Spleen (tissue), 11 donors: ENCODE data around the gene SMIM36. TPM values are rescaled to one million over a fixed set of nuclear protein-coding genes. Genes with fewer than 3 reads are reported as not detected.
"Not testable (repeated sequence)": the region's sequence is repeated elsewhere in the genome, so short reads cannot be mapped to it uniquely, and the experiment has no call there.

Experiments used
- DNase-seq: peaks from one replicate; pipeline ENCODE4 v3.0.0-alpha.2; 2020
- H3K27ac ChIP-seq, 8 donors: fragments of 200-600 bp; sonication (generic) in 7 of 8; 1 replicate in 4 of 8; 2 replicates in 4 of 8; pipeline versions ENCODE4 v1.5.0 to v1.8.0; 2016 to 2021; ENCODE audit warnings: inconsistent platforms in 4 of 8, mild to moderate bottlenecking in 4 of 8, moderate library complexity in 1 of 8
- H3K27me3 ChIP-seq, 7 donors: fragments of 200-600 bp; sonication (generic) in 6 of 7; replicated peaks in 1 of 7; 1 replicate in 4 of 7; 2 replicates in 3 of 7; pipeline versions ENCODE4 v1.5.0 to v1.8.0; 2016 to 2021; ENCODE audit warnings: inconsistent platforms in 3 of 7, mild to moderate bottlenecking in 1 of 7
- H3K36me3 ChIP-seq, 6 donors: fragments of 200-600 bp; sonication (generic) in 5 of 6; 1 replicate in 4 of 6; 2 replicates in 2 of 6; pipeline versions ENCODE4 v1.5.0 to v1.8.0; 2016 to 2021; ENCODE audit warnings: inconsistent platforms in 2 of 6
- H3K4me1 ChIP-seq, 6 donors: fragments of 200-600 bp; sonication (generic) in 5 of 6; 1 replicate in 3 of 6; 2 replicates in 3 of 6; pipeline versions ENCODE4 v1.5.0 to v1.8.0; 2016 to 2021; ENCODE audit warnings: inconsistent platforms in 3 of 6
- H3K4me3 ChIP-seq, 8 donors: fragments of 200-600 bp; sonication (generic) in 7 of 8; 1 replicate in 4 of 8; 2 replicates in 4 of 8; pipeline versions ENCODE4 v1.5.0 to v1.8.0; 2016 to 2021; ENCODE audit warnings: inconsistent platforms in 4 of 8, mild to moderate bottlenecking in 4 of 8, moderate library complexity in 2 of 8
- H3K9me3 ChIP-seq, 8 donors: fragments of 200-600 bp; sonication (generic) in 7 of 8; 1 replicate in 4 of 8; 2 replicates in 4 of 8; pipeline versions ENCODE4 v1.5.0 to v1.8.0; 2016 to 2021; ENCODE audit warnings: inconsistent platforms in 4 of 8
- POLR2A ChIP-seq, 3 donors: fragments of 450-650 bp; IDR thresholded peaks; one replicate each; pipeline ENCODE4 v1.5.1; 2017; ENCODE audit warnings: antibody characterized with exemption in 3 of 3, mild to moderate bottlenecking in 1 of 3
- POLR2AphosphoS5 ChIP-seq, 3 donors: sonication (generic); formaldehyde crosslinking; IDR thresholded peaks; one replicate each; pipeline ENCODE4 v1.5.1; 2017; ENCODE audit warnings: antibody characterized with exemption in 3 of 3
- WGBS, 5 donors: extraction: QIAGEN DNeasy Blood & Tissue Kit in 3 of 5; methylation state at CpG; one replicate each; pipeline versions ENCODE4 v1.1.5 to v1.1.7; 2013 to 2018; 5-methylcytosine and 5-hydroxymethylcytosine counted together
- intact Hi-C: fragments of 100-400 bp; cut with DNase I; formaldehyde crosslinking; loops from one replicate; pipeline ENCODE4 v1.15.0; 2023; ENCODE audit warnings: low total_unique reads
- polyA plus RNA-seq, 3 donors: library from polyadenylated mRNA; stranded (reverse); fragments of 200-250 nt; gene quantifications; one replicate each; pipeline ENCODE4 v1.2.1, GENCODE V29; 2013
- small RNA-seq, 4 donors: library from RNA; depleted of rRNA; stranded (forward); fragments of <200 nt; gene quantifications; one replicate each; pipeline ENCODE3, GENCODE V24; 2016
- total RNA-seq, 7 donors: library from RNA; depleted of rRNA in 3 of 7; stranded (reverse); fragments of >200 nt in 3 of 7; fragmentation: NEBNext Ultra II Directional in 4 of 7; extraction: Animal tissue kit (Norgen Biotek cat#: 25700) in 4 of 7; gene quantifications; one replicate each; pipeline versions ENCODE4 v1.1.0 to v1.2.1, GENCODE V29; 2016 to 2021
- TF ChIP-seq, protein P1 (sequence below), 11 experiments: fragments of 200-600 bp in 7 of 11; fragments of 450-650 bp in 4 of 11; sonication (generic) in 4 of 11; IDR thresholded peaks in 8 of 11; conservative IDR thresholded peaks in 3 of 11; 1 replicate in 7 of 11; 2 replicates in 4 of 11; pipeline versions ENCODE4 v1.4.0 to v1.8.0; 2016 to 2021; ENCODE audit warnings: antibody characterized with exemption in 11 of 11, inconsistent platforms in 4 of 11, mild to moderate bottlenecking in 1 of 11
- donor health status: healthy with polysubstance abuse.
- donor health status: DM: no; HTN: no; CAD: no; lungs with moderate emphysema.
- donor health status: DM: no; HTN: no; CAD: no.
- donor health status: Bipolar disorder and iron deficiency.
- donor health status: healthy.
- donor health status: DM: no; HTN: no; CAD: no.
- donor health status: DM: yes; HTN: yes; CAD: no.

SMIM36 gene
- total and polyA plus RNA-seq, 10 donors = not detected

DNA sequence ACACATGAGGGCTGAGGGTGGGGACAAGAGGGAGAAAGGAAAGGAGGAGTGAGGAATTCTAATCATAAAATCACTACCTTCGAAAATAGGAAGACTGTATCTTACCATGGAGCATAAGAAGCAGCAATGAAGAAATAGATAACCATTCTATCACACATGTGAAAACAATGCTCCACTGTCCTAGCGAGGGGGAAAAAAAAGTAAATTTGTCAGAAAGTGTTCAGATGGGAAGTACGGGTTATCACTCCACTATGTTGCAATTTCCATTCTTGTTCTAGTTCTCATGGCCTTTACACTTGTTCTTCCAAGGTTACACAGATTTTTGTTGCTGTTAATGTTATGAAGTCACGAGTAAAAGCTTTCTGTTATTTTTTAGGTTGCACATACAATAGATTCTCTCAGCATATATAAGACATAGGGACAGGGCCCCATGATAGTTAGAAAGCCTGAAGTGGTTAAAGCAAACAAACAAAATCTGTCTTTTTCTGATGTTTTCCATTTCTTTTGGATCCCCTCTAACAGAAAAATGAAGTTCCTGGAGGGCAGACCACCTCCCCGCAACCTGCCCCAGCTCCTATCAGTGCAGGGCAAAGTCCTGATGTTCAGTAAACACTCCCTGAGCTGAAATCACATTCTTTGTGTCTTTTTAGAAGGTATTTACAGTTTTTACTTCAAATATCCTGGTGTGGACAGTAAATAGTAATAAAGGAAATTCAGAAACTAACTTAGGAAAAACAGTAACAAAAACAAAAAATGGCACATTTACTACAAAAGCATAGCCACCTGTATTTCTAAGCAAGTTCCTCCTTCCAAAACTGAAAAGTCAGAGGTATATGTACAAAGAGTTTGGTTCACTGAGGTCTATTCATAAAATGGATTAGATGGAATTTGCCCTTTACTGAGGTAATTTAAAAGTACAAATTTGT, 103.3 kb downstream of the SMIM36 start:
- Histone ChIP-seq H3K36me3 (peaks cover 5 to 100% (median 78%) of the 10 kb centered on the region in 6 donors), H3K27me3 (no peaks in the 10 kb centered on the region), H3K9me3 (no peaks in the 10 kb centered on the region), H3K4me3 (no peak overlapping the region), H3K27ac (peak overlapping the region in 4 of 8 donors; percentile 39 to 61 (median 49)), H3K4me1 (peaks cover 0 to 12% (median 7%) of the 10 kb centered on the region in 6 donors)
- no peak for DNase-seq
- TF ChIP-seq, protein P1, sequence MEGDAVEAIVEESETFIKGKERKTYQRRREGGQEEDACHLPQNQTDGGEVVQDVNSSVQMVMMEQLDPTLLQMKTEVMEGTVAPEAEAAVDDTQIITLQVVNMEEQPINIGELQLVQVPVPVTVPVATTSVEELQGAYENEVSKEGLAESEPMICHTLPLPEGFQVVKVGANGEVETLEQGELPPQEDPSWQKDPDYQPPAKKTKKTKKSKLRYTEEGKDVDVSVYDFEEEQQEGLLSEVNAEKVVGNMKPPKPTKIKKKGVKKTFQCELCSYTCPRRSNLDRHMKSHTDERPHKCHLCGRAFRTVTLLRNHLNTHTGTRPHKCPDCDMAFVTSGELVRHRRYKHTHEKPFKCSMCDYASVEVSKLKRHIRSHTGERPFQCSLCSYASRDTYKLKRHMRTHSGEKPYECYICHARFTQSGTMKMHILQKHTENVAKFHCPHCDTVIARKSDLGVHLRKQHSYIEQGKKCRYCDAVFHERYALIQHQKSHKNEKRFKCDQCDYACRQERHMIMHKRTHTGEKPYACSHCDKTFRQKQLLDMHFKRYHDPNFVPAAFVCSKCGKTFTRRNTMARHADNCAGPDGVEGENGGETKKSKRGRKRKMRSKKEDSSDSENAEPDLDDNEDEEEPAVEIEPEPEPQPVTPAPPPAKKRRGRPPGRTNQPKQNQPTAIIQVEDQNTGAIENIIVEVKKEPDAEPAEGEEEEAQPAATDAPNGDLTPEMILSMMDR (IDR thresholded peaks at IDR 0.05 in 8 of 11, conservative IDR thresholded peaks at IDR 0.05 in 3 of 11) = no peak
- TF ChIP-seq POLR2AphosphoS5 (IDR thresholded peaks at IDR 0.05) (no peak), POLR2A (IDR thresholded peaks at IDR 0.05) (no peak)
- WGBS, 5 donors = 58 to 77% (median 61%) methylated on average over 5 of the region's 5 CpGs
- intact Hi-C loops = no loop called here

DNA sequence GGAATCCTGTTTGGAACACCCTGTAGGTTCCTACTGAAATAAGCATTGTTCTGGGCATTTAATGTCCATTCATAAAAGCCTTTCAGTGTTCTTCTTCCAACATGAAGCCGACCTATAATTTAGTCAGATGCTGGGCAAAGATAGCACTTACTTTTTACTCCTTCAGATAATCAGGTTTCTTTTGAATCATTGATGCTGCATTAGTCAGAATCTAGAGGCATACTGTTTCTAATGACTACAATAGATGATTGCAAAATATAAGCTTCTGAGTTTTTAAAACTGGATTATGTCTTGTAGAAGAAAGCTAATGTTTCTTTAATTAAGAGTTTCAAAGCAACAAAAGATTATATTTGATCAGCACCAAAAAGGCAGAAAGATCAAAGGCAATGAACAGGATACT, 105.7 kb downstream of the SMIM36 start:
- Histone ChIP-seq H3K9me3 (no peaks in the 10 kb centered on the region), H3K4me1 (peaks cover 0 to 12% (median 7%) of the 10 kb centered on the region in 6 donors), H3K27ac (no peak overlapping the region), H3K4me3 (no peak overlapping the region), H3K27me3 (no peaks in the 10 kb centered on the region), H3K36me3 (peaks cover 10 to 100% (median 80%) of the 10 kb centered on the region in 6 donors)
- 95 to 100% (median 96%) methylated on average over 1 of the region's 1 CpG for WGBS, 5 donors
- intact Hi-C loops = no loop called here
- TF ChIP-seq POLR2A (IDR thresholded peaks at IDR 0.05) = no peak
- TF ChIP-seq, protein P1 (IDR thresholded peaks at IDR 0.05 in 8 of 11, conservative IDR thresholded peaks at IDR 0.05 in 3 of 11) = no peak
- TF ChIP-seq POLR2AphosphoS5 (IDR thresholded peaks at IDR 0.05) = no peak
- DNase-seq = no peak

DNA sequence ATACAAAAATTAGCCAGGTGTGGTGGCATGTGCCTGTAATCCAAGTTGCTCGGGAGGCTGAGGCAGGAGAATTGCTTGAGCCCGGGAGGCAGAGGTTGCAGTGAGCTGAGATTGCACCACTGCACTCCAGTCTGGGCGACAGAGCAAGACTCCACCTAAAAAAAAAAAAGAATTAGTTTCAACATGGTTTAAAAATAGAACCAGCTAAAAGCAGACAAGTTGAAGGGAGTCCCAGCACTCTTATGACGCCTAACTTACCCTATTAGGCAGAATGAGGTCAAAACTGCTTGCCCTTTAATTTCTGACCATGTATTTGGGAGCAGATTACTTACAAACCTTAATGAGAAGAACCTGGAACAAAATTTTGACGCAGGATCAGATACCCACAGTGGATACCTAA, 107.1 kb downstream of the SMIM36 start:
- H3K4me3 ChIP-seq, H3K9me3 ChIP-seq, H3K27me3 ChIP-seq, intact Hi-C loops, DNase-seq, H3K27ac ChIP-seq: not testable (repeated sequence)
- WGBS, 5 donors = 72 to 92% (median 87%) methylated on average over 5 of the region's 5 CpGs
- Histone ChIP-seq H3K4me1 (peaks cover 0 to 12% (median 7%) of the 10 kb centered on the region in 6 donors), H3K36me3 (peaks cover 8 to 100% (median 70%) of the 10 kb centered on the region in 6 donors)

DNA sequence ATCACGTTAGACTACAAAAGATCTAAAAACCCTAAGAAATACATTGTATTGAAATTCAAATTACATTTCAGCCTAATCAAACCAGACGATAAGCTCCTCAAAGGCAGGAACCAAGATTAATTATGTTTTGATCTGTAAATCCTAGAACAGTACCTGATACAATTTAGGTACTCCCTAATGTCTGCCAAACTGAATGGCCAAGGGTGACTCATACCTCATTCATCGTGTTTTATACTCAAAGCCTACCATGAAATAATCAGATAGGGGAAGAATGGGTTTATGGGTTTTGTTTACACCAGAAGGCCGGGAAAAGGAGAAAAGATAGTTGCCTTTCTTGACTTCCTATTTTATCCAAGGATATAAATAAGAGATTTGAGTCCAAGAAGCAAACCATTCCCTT, 108.9 kb downstream of the SMIM36 start:
- no peak overlapping the region for H3K27ac ChIP-seq
- DNase-seq = no peak
- H3K9me3 ChIP-seq = no peaks in the 10 kb centered on the region
- intact Hi-C loops = no loop called here
- H3K36me3 ChIP-seq = peaks cover 8 to 100% (median 62%) of the 10 kb centered on the region in 6 donors
- no peak overlapping the region for H3K4me3 ChIP-seq
- H3K27me3 ChIP-seq = no peaks in the 10 kb centered on the region
- H3K4me1 ChIP-seq = peaks cover 0 to 2% (median 1%) of the 10 kb centered on the region in 6 donors
- no peak for TF ChIP-seq POLR2AphosphoS5 (IDR thresholded peaks at IDR 0.05)
- TF ChIP-seq POLR2A (IDR thresholded peaks at IDR 0.05) = no peak
- TF ChIP-seq, protein P1 (IDR thresholded peaks at IDR 0.05 in 8 of 11, conservative IDR thresholded peaks at IDR 0.05 in 3 of 11) = no peak
- 93 to 98% (median 96%) methylated on average over 4 of the region's 4 CpGs for WGBS, 5 donors

Small RNAs within 50 kb of the gene (small RNA-seq; reads per million reads assigned to genes)
- gene RNU6-1249P = 0 to 0.12 (median 0) reads per million in 4 donors

Other genes with a start within 250 kb of the SMIM36 start
- gene HLF, start 246.5 kb downstream of the SMIM36 start, total RNA-seq = 10 to 100 TPM in 5 of 7 donors, 1 to 10 TPM in 2; 6.8 to 37.9 (median 18.7) TPM
- gene HLF, start 246.5 kb downstream of the SMIM36 start, polyA plus RNA-seq = 1 to 10 TPM; 1.6 to 8.5 (median 2.4) TPM
- gene MMD, start 89.6 kb downstream of the SMIM36 start, total RNA-seq = 10 to 100 TPM; 25.8 to 47.9 (median 42.7) TPM
- gene MMD, start 89.6 kb downstream of the SMIM36 start, polyA plus RNA-seq = 10 to 100 TPM; 18.6 to 23.6 (median 19.0) TPM
- 10 to 100 TPM in 1 of 7 donors, 1 to 10 TPM in 6; 1.3 to 19.8 (median 4.3) TPM for gene TMEM100, start 211.4 kb upstream of the SMIM36 start, total RNA-seq
- 1 to 10 TPM; 2.3 to 3.2 (median 2.5) TPM for gene TMEM100, start 211.4 kb upstream of the SMIM36 start, polyA plus RNA-seq
- 10 to 100 TPM; 11.5 to 23.5 (median 19.2) TPM for gene PCTP, start 239.6 kb upstream of the SMIM36 start, total RNA-seq
- gene PCTP, start 239.6 kb upstream of the SMIM36 start, polyA plus RNA-seq = 10 to 100 TPM in 2 of 3 donors, 1 to 10 TPM in 1; 9.3 to 19.2 (median 13.2) TPM